Endodermal cell (in vitro differentiated cells): ENCODE results near the gene MRPS16. TPM values are rescaled to one million over a fixed set of nuclear protein-coding genes. Genes with fewer than 3 reads are reported as not detected.

Experiments used
- DNase-seq: peaks from one replicate; pipeline ENCODE4 v3.0.0-alpha.2; 2017
- H3K27ac ChIP-seq: 2 replicates; pipeline ENCODE4 v1.5.1; 2013; ENCODE audit warnings: mild to moderate bottlenecking, low read depth, low read length, moderate library complexity
- H3K27me3 ChIP-seq: 2 replicates; pipeline ENCODE4 v1.6.1; 2013; ENCODE audit warnings: mild to moderate bottlenecking, low read length, moderate library complexity; ENCODE audit not compliant: insufficient read depth, control insufficient read depth, poor library complexity, severe bottlenecking
- H3K36me3 ChIP-seq: 2 replicates; pipeline ENCODE4 v1.7.0; 2013; ENCODE audit warnings: mild to moderate bottlenecking, low read length, moderate library complexity; ENCODE audit not compliant: control insufficient read depth, insufficient read depth
- H3K4me1 ChIP-seq: one replicate; pipeline ENCODE4 v1.7.0; 2013; ENCODE audit warnings: low read length; ENCODE audit not compliant: control insufficient read depth, insufficient read depth
- H3K4me3 ChIP-seq: 2 replicates; pipeline ENCODE4 v1.5.1; 2013; ENCODE audit warnings: mild to moderate bottlenecking, low read length, moderate library complexity
- H3K9ac ChIP-seq: 2 replicates; pipeline ENCODE4 v1.6.1; 2013; ENCODE audit warnings: mild to moderate bottlenecking, low read length, moderate library complexity; ENCODE audit not compliant: poor library complexity, severe bottlenecking; ENCODE audit errors: extremely low read depth
- H3K9me3 ChIP-seq: 2 replicates; pipeline ENCODE4 v1.6.1; 2013; ENCODE audit warnings: mild to moderate bottlenecking, low read length, moderate library complexity; ENCODE audit not compliant: control insufficient read depth
- H3K27ac Mint-ChIP-seq: 2 replicates; pipeline ENCODE4 v1.8.0; 2020; ENCODE audit warnings: mixed read lengths
- H3K27me3 Mint-ChIP-seq: 2 replicates; pipeline ENCODE4 v1.8.0; 2021; ENCODE audit warnings: mild to moderate bottlenecking, mixed read lengths; ENCODE audit not compliant: insufficient read depth
- H3K36me3 Mint-ChIP-seq: 2 replicates; pipeline ENCODE4 v1.8.0; 2020; ENCODE audit warnings: low read depth, mixed read lengths
- H3K4me1 Mint-ChIP-seq: 2 replicates; pipeline ENCODE4 v1.8.0; 2020; ENCODE audit warnings: mixed read lengths
- H3K4me3 Mint-ChIP-seq: 2 replicates; pipeline ENCODE4 v1.8.0; 2020; ENCODE audit warnings: mild to moderate bottlenecking, moderate library complexity, mixed read lengths
- H3K9me3 Mint-ChIP-seq: 2 replicates; pipeline ENCODE4 v1.8.0; 2020; ENCODE audit warnings: mild to moderate bottlenecking, mixed read lengths
- CTCF ChIP-seq: fragments of 200-600 bp; sonication (generic); conservative IDR thresholded peaks from 2 replicates; pipeline ENCODE4 v1.5.0; 2021; ENCODE audit warnings: antibody characterized with exemption, mild to moderate bottlenecking
- WGBS, 2 experiments: methylation state at CpG; one replicate each; pipeline versions ENCODE4 v1.1.5 to v1.1.7; 2013; ENCODE audit warnings: missing lambda C conversion rate in 2 of 2, mixed read lengths in 1 of 2; ENCODE audit not compliant: insufficient coverage in 1 of 2, insufficient read length in 1 of 2; 5-methylcytosine and 5-hydroxymethylcytosine counted together
- total RNA-seq, 2 donors: library from RNA; stranded (reverse); fragmentation: NEBNext Ultra II Directional in 1 of 2; extraction: Animal tissue kit (Norgen Biotek cat#: 25700) in 1 of 2; gene quantifications; 2 replicates in 1 of 2; 3 replicates in 1 of 2; pipeline ENCODE4 v1.2.1, GENCODE V29; 2021

MRPS16 gene
- total RNA-seq, 2 donors from 2014 or later, result 100.0 to 104 TPM

- H3K9ac ChIP-seq, result no peak overlapping the region
- Mint-ChIP-seq H3K4me1 (no peaks in the 10 kb centered on the region), H3K27me3 (no peaks in the 10 kb centered on the region), H3K27ac (no peak overlapping the region), H3K9me3 (peaks cover 32% of the 10 kb centered on the region), H3K36me3 (peaks cover 70% of the 10 kb centered on the region), H3K4me3 (no peak overlapping the region)
- H3K9me3 ChIP-seq, result peaks cover 30% of the 10 kb centered on the region
- 95 to 100% methylated on average over 2 of the region's 2 CpGs for whole genome bisulfite sequencing, 2 experiments
- no peak for DNase-seq
- H3K4me1 ChIP-seq, result no peaks in the 10 kb centered on the region
- TF ChIP-seq CTCF, result no peak
- no peaks in the 10 kb centered on the region for H3K27me3 ChIP-seq
- H3K27ac ChIP-seq, result no peak overlapping the region
- peaks cover 19% of the 10 kb centered on the region for H3K36me3 ChIP-seq
- H3K4me3 ChIP-seq, result no peak overlapping the region
Observed at GRCh38 chr10:73207883-73208282, 44.6 kb downstream of the MRPS16 start.

DNA sequence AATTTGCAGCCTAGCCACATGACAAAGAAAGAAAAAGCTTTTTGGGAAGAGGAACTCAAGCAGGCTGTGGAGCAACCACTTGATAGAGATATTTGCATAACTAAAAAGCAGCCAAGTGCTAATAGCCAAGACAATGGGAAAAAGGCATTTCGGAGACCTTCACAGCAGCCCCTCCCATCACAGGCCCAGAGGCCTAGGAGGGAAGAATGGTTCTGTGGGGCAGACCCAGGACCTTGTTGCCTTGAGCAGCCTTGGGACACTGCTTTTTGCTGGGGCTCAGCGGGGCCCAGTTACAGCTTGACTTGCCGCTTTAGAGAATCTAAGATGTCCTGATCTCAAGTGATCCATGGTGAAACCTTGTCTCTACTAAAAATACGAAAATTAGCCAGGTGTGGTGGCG lies 46.1 kb downstream of the MRPS16 start:
- Histone ChIP-seq H3K27me3 (no peaks in the 10 kb centered on the region), H3K9me3 (peaks cover 30% of the 10 kb centered on the region), H3K4me1 (no peaks in the 10 kb centered on the region), H3K4me3 (no peak overlapping the region), H3K27ac (no peak overlapping the region), H3K9ac (no peak overlapping the region), H3K36me3 (peaks cover 19% of the 10 kb centered on the region)
- no peaks in the 10 kb centered on the region for H3K4me1 Mint-ChIP-seq
- H3K27me3 Mint-ChIP-seq, result no peaks in the 10 kb centered on the region
- 94 to 96% methylated on average over 4 to 5 of the region's 5 CpGs for WGBS, 2 experiments
- H3K9me3 Mint-ChIP-seq, result peaks cover 32% of the 10 kb centered on the region
- no peak for TF ChIP-seq CTCF
- H3K27ac Mint-ChIP-seq, result no peak overlapping the region
- no peak overlapping the region for H3K4me3 Mint-ChIP-seq
- DNase-seq, result no peak
- H3K36me3 Mint-ChIP-seq, result peaks cover 72% of the 10 kb centered on the region

- no peak overlapping the region for H3K27ac Mint-ChIP-seq
- WGBS, 2 experiments, result 89 to 91% methylated on average over 1 of the region's 1 CpG
Observed at GRCh38 chr10:73205890-73206289, 46.6 kb downstream of the MRPS16 start.

More at GRCh38 chr10:73205890-73206289, 46.6 kb downstream of the MRPS16 start:
- H3K36me3 ChIP-seq, result peaks cover 21% of the 10 kb centered on the region
- H3K4me3 Mint-ChIP-seq, result no peak overlapping the region
- peaks cover 32% of the 10 kb centered on the region for H3K9me3 Mint-ChIP-seq
- H3K4me1 Mint-ChIP-seq, result no peaks in the 10 kb centered on the region
- H3K4me3 ChIP-seq, result no peak overlapping the region
- H3K27ac ChIP-seq, result no peak overlapping the region
- no peak for TF ChIP-seq CTCF
- H3K36me3 Mint-ChIP-seq, result peaks cover 70% of the 10 kb centered on the region
- no peaks in the 10 kb centered on the region for H3K4me1 ChIP-seq
- H3K9ac ChIP-seq, result no peak overlapping the region
- H3K9me3 ChIP-seq, result peaks cover 30% of the 10 kb centered on the region
- DNase-seq, result no peak
- no peaks in the 10 kb centered on the region for H3K27me3 Mint-ChIP-seq
- H3K27me3 ChIP-seq, result no peaks in the 10 kb centered on the region
